Colon (tissue), 2 donors: ENCODE data around the gene BLOC1S1.

ENCODE experiments used
- FAIRE-seq: peaks from 2 replicates; lab custom pipeline; 2012; peaks lifted over from hg19 to GRCh38; lab: Jason Lieb, UNC
- donor health status: control.
- donor health status: control.

The BLOC1S1 gene

DNA sequence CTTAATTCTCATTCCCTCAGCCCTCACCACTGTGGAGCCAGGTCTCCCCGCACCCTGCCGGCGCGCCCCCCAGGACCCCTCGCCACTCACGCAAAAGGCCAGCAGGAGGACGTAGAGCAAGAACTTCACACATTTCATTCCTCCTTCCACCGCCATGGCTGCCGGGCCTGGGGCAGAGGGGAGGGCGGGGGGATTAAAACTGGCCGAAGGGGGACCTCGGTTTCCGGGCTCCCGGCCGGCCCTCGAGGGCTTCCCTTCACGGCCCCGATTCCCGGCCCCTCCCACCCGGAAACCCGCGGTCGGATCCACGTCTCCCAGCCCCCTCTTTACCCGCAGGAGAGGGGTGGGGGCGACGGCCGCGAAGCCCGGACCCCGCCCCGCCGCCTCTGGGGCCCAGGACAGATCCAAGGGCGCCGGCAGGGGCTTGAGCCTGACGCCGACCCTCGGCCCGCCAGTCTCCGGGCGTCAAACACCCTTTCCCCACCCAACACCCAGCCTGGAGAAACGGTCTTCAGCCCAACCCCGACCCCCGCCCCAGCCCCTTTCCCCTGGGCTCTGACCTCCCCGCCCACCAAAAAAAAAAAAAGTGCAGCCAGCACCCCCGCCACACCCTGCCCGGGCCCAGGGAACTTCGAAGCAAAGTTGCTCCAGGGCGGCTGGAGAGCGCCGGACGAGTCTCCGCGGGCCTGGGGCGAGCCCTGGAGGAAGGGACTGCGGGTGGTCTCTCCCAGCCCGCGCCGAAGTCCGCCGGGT, 12.5 kb downstream of the BLOC1S1 start:
- FAIRE-seq, result no peak

DNA sequence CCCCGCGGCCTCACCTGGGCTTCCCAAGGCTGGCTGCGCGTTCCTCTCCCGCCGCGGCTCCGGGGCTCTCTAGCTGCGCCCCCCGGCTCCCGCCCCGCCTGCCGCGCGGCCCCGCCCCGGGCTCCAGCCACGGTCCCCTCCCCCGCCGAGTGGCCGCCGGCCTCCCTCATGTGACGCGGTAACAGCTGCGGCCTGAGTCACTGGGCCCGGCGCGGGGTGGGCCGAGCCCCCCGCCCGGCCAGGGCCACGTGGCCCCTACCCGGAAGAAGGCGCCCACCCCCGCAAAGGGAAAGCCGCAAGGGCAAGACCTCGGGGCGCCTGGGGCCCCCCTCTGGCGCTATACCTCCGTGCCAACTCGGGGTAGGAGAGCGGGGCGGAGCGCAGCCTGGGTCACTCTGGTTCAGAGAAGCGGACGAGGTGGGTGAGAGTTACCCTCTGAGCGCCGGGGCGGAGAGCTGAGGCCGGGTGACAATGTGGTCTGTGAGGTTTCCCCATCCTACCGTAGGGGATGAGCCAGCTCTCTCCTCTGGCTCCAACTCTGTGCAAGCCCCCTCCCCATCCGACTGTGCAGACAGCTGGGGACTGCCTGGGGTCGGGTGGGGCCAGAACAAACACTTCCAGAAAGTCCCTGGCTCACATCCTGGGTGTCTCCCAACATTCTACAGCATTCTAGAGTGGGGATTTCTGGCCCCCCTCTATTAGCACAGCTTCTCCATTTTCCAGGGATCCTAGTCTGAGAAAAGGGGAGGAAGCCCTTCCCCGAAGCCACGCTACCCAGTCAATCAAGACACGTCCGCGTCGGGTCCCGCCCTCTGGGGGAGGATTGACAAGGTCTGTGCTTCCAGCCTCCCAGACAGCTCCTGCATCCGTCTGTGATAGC, 13.3 kb downstream of the BLOC1S1 start, which contains the start of gene CD63:
CD63 (minus strand) TSS at position 71 of the 880 bp plus-strand sequence. CDS start 668 bp downstream, outside the sequence.
- no peak for FAIRE-seq

DNA sequence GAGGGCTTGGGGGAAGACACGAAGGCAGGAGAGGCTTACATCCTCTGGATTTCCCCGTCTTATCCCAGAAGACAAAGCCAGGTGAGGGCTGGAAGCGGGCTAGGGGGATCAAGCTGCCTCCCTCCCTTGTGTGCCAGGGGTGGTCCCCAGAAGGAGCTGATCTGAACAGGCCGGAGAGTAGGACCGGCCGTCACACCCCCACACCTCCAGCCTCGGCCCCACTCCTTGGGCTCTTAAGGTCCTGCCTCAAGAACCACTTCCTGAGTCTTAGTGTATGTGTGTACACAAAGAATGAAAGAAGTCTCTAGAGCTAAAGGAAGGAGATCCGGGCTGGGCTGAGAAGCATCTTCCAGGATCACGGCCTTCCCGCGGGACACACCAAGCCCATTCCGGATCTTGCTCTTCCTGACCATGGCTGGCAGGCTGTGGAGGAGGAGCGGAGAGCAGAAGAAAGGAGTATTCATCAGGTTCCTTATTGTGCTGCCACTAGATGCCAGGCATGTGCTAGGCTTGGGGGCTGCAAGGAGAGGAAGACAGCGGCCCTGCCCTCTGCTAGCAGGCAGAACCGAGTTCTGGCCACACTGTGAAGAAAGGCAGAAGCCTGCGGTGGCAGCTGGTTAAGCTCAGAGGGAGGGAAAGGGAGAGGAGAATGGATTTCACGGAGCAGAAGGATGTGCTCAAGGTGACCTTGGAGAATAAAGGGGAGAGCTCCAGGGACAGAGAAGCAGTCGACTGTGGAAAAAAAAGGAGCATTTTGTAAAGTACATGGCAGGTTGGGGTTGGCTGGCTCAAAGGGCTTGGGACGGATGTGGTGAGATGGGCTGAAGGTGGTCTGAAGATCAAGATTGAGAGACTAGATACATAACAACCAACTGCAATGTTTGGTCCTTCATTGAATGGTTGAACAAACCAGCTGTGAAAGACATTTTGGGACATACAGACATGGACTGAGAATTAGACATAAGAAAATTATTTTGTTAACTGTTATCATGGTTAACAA, 14.3 kb downstream of the BLOC1S1 start:
- FAIRE-seq, result no peak

DNA sequence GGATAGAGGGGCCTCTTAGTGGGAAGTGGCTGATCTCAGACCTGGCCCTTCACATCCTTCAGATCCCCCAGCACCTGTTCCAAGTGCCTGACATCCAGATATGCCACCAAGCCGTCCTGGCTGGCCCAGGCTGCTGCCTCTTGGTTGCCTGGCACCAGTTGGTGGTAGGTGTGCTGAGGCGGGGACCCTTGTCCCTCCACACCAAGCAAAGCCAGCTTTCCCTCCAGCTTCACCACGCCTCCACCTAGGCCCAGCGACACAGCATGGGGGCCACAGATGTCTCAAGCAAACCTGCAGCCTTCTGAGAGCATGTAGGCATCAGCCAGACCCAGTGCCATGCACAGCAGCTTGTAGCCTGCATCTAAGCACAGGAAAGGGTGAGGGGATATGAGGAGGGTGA, 16.4 kb downstream of the BLOC1S1 start:
- no peak for FAIRE-seq

DNA sequence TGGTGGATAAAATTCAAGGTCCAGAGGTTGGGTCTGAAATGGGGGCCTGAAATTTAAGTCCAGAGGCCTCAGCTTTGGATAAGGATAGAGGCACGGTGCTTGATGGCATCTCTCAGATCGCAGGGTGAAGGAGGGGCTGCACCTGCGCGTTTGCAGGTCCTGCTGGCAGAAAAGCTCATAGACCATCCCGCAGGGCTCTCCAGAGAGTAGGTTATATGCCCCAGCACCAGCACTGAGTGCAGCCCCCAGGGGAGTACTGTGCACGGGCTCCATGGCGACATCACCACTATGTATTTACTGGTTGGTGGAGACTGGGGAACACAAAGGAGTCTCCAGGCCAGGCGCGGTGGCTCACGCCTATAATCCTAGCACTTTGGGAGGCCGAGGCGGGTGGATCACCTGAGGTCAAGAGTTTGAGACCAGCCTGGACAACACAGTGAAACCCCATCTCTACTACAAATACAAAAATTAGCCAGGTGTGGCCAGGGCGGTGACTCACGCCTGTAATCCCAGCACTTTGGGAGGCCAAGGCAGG, 17.2 kb downstream of the BLOC1S1 start:
- no peak for FAIRE-seq

DNA sequence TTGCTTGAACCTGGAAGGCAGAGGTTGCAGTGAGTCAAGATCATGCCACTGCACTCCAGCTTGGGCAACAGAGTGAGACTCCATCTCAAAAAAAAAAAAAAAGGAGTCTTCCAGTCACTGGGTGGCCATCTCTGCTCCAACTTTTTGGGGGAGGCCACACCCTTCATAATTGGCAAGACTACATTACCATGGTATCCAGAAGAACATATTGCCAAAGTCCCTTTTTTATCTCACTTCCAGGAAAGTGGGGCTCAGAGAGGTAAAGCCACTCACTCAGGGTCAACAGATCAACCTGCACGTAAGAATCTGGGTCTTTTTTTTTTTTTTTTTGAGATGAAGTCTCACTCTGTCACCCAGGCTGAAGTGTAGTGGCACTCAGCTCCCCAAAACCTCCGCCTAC, 18.0 kb downstream of the BLOC1S1 start:
- no peak for FAIRE-seq

DNA sequence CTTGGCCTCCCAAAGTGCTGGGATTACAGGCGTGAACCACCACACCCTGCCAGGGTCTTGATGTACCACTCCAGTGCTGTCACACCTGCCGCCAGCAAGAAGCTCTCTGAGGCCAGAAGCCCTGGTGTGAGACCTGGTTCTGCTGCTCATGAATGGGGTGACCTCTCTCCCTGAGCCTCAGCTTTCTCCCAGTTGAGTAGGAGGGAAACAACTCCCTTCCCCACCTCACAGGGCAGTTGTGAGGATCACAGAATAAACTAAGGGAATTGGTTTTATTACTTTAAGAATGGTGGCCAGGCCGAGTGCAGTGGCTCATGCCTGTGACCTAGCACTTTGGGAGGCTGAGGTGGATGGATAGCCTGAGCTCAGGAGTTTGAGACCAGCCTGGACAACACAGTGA, 18.7 kb downstream of the BLOC1S1 start:
- no peak for FAIRE-seq

DNA sequence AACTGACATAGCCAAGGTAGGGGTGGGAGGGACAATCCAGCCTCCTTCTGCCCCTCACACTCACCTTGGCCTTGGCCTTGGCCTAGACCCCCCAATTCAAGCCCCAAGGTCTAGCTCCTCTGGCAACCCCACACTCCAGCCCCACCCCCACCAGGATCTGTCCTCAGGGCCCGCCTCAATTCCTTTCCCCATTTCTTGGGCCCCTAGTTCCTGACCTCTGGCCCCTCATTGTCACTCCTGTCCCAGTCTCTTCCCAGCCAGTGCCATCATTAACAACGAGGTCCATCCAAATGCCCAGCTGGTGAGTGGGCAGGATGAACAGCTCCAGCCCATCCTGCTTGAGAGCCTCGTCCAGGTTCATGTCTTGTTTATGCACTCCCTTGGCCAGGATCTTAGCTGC, 20.2 kb downstream of the BLOC1S1 start:
- no peak for FAIRE-seq

DNA sequence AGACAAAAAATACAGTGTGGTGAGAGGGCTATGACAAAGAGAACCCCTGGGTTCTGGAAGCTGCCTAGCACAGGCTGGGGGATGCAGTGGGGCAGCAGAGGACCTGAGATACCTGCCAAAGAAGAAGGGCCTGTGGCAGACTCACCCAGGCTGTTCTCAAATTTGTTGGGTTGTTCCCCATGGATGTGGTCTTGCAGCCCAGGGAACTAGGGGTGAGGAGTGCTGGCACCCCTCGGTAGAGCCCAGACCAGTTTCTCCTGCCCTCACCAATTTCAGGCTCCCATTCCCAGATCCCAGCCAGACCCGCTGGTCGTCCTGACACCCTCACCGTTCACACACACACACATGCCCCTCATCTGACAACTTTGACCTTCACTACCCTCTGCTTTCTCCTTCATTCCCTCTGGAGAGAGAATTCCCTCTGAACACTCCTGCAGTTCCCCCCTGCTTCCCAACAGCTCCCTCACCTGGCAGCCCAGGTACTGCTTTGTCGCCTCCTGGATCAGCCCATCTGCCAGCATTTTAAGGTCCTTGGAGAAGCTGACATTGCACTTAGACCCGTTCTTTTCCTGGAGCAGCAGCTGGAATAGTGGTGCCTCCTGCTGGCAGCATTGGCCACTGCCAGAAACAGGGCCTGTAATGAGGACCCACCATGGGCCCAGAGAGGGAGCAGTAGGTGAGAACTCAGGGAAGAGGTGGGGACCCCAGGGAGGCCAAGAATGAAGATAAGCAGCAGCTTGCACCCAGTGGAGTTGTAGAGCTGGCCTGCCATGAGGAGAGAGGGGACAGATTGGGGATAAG, 21.1 kb downstream of the BLOC1S1 start:
- FAIRE-seq, result no peak

DNA sequence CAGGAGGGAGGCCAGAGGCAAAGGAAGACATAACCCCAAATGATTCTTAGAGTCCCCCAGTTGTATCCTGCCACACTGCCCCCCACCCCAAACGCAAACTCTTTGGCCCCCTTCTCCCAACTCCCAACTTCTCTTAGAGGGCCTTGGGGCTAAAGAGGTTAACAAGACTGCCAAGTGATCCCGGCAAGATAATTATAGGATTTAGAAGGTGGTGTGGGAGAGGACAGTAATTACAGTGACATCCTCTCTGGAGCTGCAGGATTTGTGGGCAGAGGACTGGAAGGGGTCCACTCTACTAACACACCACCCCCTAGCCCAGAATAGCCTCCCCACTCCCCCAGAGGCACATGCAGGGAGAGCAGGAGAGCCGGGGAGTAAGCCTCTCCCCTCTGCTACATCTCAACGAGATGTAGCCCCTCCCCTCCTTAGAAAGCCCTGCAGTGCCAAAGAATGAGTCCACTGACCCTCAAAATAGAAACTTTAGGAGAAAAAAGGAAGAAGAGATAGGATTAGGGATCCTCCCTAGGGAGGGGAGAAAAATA, 21.8 kb downstream of the BLOC1S1 start:
- no peak for FAIRE-seq

DNA sequence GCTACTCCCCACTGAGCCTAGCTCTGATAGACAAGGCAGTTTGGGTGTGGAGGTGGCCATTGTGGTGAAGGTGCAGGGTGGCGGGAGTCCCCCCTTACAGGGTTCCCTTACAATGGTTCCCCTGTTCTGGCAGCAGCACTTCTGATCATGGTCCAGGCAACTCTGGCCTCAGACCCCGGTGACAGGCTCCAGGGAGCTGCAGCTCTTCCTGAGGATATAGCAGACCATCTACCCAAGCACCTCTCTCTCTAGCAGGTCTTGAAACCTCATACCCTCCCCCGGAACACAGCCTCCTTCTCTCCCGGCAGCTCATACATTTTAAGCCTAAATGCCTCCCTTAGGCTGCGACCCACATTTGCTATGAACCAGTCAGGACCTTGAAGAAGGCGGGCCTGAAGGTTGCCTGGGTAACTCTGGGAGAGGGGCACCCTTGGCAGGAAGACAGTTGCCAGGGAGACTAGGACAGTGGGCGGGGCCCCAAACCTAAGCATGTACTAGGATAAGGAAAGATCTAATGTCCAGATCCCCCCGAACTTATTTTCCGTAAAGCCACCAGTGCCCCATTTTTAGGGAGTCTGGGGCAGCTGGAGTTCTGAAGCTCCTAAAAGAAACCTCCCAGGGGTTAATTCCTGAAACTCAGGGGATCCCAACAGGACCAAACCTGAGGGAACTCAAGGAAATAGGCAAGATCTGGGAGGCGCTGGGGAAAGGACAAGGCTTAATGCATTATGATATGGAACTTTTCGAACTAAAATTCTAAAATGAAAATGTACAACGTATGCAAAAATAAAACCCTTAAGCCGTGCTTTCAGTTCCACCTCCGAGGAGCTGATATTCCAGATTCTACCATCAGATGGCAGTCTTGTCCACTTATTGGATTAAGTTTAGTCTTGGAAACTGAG, 22.5 kb downstream of the BLOC1S1 start:
- FAIRE-seq, result no peak

DNA sequence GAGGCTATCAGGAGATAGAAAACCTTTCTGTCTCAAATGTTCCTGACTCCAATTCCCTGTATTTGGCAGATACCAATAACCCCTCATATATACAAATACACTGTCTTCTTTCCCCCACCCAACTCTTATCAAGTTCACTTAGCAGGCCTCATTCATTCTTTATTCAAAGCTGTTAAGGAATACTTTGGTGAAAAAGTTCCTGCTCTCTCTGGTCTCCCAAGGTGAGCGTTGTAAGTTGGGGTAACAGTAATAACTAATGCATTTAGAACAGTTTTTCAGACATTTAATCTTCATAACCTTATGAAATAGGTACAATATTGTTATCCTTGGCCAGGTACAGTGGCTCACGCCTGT, 23.2 kb downstream of the BLOC1S1 start:
- no peak for FAIRE-seq

DNA sequence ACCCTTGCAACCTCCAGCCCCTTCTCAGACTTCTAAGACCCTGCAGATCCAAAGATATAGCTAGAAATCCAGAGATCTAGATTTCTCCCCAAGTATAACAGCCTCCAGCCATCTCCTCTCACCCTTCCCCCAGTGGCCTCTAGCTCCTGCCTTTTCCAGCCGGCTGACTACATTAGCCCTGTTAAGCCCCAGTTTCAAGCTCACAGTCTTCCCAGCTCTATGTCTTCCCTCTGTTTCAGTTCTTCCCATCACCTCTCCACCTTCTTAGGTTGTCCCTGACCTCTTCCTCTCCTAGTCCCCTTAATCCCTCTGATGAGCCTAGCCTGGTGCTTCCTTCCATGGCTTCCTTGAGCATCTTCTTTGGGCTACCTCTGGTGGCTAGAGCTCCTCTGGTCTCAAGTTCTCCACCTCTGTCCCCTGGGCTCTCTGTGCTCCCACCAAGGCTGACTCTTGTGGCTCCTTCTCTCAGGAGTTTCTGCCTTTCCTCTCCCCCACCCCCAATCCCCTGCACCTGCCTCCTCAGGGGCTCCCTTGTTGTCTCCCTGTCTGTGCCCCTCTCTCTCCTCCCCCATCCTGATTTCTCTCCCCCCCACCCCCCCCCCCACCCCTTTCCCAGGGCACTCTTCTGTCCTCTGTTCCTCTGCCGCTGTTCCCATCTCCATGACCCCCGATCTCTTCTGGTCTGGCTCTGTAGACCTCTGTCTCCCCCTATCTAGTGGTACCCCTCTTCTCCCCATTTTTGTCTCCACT, 26.3 kb downstream of the BLOC1S1 start:
- FAIRE-seq, result no peak

DNA sequence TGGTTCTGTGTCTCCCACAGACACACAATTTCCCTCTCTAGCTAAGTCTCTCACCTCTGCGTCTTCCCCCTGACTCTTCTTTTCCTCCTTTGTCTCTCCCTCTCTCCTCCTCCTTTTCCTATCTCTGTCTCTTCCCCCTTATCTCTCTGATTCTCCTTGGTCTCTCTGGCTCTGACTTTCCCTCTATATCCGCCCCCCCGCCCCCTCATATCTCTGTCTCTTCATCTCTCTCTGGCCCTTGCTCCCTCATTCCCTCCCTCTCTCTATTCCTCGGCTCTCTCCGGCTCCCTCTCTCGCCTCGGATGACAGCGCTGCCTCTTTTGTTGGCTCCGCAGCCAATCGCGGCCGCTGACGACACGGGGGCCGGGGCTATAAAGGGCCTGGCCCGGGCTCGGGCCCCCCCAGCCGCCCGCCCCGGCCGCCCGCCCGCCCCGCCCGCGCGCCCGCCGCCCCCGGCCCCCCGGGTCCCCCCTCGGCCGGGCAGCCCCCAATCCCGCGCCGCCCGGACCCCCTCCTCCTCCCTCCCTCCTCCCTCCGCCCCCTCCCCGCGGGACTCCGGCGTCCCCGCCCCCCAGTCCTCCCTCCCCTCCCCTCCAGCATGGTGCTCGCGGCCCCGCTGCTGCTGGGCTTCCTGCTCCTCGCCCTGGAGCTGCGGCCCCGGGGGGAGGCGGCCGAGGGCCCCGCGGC, 27.0 kb downstream of the BLOC1S1 start, which contains the start of gene GDF11:
GDF11 (plus strand) TSS at position 404 of the 687 bp plus-strand sequence; CDS start at position 599, 195 bp downstream.
- no peak for FAIRE-seq

DNA sequence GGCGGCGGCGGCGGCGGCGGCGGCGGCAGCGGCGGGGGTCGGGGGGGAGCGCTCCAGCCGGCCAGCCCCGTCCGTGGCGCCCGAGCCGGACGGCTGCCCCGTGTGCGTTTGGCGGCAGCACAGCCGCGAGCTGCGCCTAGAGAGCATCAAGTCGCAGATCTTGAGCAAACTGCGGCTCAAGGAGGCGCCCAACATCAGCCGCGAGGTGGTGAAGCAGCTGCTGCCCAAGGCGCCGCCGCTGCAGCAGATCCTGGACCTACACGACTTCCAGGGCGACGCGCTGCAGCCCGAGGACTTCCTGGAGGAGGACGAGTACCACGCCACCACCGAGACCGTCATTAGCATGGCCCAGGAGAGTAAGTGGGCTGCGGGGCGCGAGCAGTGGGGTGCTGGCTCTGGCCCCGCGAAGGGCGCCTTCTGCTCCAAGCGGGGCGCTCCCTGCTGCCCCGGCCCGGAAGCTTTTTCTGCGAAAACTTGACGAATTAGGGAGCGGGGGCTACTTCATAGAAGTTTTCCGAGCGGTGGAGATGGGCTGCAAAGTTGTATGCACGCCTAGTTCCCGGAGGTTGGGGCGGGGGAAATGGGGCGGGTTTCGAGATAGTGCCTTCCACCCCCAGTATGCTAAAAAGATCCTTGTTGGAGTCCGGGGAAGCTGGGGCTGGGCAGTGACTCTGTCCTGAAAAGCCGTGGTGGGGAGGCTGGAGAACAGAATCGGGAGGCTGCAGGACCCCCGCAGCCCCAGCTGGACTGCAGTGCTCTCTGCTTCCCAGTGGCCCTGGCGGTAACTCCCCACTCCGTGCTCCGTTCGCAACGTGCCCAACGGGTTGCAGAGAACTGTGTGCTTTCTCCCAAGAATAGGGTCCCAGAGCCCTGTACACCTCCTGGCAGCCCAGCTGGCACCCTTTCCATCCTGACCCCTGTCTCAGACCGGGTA, 27.8 kb downstream of the BLOC1S1 start:
- FAIRE-seq, result no peak

DNA sequence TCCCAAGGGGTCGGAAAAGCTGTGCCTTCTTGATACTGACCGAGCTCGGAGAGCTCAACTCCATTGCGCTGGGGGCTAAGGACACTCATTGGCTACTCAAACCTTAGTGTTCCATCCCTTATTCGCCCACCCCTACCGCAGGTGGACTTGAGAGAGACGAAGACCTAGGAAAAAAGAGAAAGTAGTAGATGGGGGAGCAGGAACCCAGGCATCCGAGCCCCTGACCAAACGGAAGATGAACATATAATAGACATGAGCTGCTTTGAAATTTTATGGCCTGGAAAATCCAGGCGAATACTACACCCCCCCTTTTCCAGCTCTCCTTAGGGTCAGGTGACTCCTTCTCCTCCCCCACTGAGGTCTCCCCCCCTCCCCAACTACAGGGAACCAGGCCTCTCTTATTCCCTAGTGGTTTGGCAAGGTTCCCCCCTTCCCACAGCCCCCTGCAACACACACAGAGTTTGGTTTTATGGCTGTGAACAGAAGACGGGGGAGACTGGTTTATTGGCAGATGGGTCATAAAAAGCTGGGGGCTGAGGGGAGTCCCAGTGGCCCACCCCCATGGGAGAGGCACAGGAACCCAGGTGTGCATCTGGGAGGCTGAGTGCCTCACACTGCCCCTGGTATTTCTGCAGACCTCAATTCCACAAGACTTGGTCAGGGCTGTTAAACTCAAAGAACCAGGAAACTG, 28.6 kb downstream of the BLOC1S1 start:
- FAIRE-seq, result no peak
